Vagina (tissue), 2 donors: ENCODE measurements around the gene ATP7B.

Experiments used
- CTCF ChIP-seq, 3 experiments: fragments of 450-650 bp in 2 of 3; fragments of 200-600 bp in 1 of 3; sonication (generic) in 1 of 3; IDR thresholded peaks; one replicate each; pipeline ENCODE4 v1.5.1; 2017 to 2019; ENCODE audit warnings: antibody characterized with exemption in 3 of 3, mild to moderate bottlenecking in 2 of 3, moderate library complexity in 2 of 3
- POLR2A ChIP-seq, 2 donors: fragments of 450-650 bp; IDR thresholded peaks; one replicate each; pipeline ENCODE4 v1.6.1; 2017; ENCODE audit warnings: antibody characterized with exemption in 2 of 2, mild to moderate bottlenecking in 2 of 2, moderate library complexity in 2 of 2
- POLR2AphosphoS5 ChIP-seq, 2 donors: sonication (generic); formaldehyde crosslinking; IDR thresholded peaks; one replicate each; pipeline ENCODE4 v1.9.0; 2017; ENCODE audit warnings: antibody characterized with exemption in 2 of 2, mild to moderate bottlenecking in 2 of 2, low read depth in 1 of 2; ENCODE audit not compliant: insufficient read depth in 1 of 2

- TF ChIP-seq CTCF (IDR thresholded peaks at IDR 0.05) (no peak), POLR2A (IDR thresholded peaks at IDR 0.05) (no peak), POLR2AphosphoS5 (IDR thresholded peaks at IDR 0.05; ENCODE audit: insufficient read depth in 1 of 2, low read depth in 1 of 2) (no peak)
These were observed 14.6 kb downstream of the ATP7B start for GRCh38 chr13:51996641-51997040.
